Islet precursor cell (in vitro differentiated cells): Measurements from ENCODE around the gene FNDC11.
"Not testable (repeated sequence)": the region's sequence is repeated elsewhere in the genome, so short reads cannot be mapped to it uniquely, and the experiment has no call there.

ENCODE experiments used
- DNase-seq: peaks from one replicate; pipeline ENCODE4 v3.0.0-alpha.2; 2018

The FNDC11 gene

GRCh38 chr20:63555661-63556381, 1.9 kb downstream of the FNDC11 start:
- no peak for DNase-seq

GRCh38 chr20:63556873-63557478, 3.0 kb downstream of the FNDC11 start:
- DNase-seq: no peak

- no peak for DNase-seq
Measured at GRCh38 chr20:63557481-63557891, 3.5 kb downstream of the FNDC11 start.

DNA sequence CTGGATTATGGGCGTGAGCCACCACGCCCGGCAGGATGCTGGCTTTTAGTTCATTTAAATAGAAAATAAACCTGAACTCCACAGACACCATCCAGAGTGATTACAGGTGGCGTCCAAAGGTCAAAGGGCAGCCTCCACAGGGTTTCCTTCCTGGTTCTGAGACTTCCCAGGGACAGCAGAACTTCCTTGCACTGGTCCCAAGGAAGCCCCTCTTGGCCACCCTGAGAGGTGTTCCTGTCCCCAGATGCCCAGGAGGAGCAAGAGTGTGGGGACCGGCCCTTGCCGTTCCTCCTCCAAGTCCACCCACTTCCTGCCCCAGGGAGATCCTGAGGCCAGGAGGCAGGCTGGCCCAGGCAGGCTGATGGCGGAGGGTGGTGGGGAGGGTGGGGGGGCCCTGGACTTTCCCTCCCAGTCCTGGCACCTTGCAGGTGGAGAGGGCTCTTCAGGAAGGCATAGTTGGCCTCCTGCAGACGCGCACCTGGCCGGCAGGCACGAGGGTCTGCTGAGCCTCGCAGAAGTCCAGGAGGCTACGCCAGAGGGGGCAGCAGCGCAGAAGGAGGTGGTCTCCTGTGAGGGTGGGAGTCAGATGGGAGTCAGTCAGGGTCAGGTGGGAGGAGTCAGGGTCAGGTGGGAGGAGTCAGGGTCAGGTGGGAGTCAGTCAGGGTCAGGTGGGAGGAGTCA, 5.0 kb downstream of the FNDC11 start:
- no peak for DNase-seq

GRCh38 chr20:63559485-63560332, 5.8 kb downstream of the FNDC11 start:
- DNase-seq: not testable (repeated sequence)

- DNase-seq: no peak
Measured at GRCh38 chr20:63560333-63560805, 6.4 kb downstream of the FNDC11 start.

DNA sequence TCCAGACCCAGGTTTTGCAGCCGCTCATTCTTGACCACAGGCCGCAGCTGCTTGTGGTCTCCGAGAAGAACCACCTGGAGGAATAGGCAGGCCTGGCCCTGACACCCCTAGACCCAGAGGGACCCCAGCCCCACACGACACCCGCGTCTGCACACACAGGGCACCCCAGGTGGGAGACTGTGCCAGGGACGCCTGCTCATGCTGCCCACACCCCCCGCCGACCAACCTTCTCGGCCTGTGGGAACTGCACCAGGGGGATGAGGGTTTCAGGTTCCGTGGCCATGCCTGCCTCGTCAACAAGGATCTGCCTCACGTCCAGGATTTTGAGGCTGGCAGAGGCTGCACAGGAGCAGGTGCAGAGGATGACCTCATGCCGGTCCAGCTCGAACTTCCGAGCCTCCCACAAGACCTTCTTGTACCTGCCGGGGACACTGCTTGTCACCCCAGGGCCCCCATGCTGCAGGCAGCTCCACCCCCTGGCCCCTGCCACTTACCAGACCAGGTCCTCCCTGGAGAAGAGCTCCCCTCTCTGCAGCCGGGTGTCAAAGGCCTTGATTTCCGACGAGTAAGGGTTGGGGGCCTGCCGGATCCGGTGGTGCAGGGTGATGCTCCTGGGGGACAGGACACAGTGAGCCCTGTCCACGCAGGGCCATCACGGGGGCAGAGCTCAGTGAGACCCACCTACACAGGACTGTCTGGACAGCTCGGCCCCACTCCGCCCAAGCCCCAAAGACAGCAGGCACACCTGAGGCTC, 7.1 kb downstream of the FNDC11 start:
- no peak for DNase-seq

GRCh38 chr20:63561624-63562396, 7.9 kb downstream of the FNDC11 start:
- no peak for DNase-seq

DNA sequence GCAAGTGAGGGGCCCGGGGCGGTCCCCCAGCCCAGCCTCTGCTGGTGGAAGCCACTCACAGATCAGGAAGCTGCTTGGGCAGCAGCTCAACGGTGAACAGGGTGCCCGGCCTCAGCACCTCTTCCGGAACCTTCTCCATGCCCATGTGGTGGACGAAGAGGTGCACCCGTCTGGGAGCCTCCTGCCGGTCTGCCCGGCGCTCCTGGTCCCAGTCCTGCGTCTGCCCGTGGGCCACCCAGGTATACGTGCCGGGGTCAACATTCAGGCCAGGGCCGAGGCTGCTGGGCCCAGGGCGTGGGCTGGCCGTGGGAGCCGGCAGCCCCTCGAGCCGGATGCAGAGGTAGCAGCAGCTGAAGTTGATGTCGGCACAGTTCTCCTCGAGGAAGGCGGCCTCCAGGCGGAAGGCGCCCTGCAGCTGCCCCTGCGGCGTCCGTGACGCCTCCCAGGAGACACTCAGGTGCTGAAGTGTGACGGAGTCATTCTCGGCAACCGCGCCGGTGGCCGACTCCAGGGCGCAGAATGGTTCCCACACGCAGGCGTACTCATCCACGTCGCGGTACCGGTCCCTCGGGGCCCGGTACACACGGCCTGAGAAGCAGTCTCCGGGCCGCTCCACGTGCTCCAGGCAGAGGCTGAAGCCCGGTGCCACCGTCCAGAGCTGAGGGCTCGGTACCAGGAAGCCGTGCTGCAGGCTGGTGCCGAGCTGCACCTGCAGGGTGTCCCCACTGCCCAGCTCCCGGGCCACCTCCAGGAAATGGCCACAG, 8.7 kb downstream of the FNDC11 start:
- no peak for DNase-seq

DNA sequence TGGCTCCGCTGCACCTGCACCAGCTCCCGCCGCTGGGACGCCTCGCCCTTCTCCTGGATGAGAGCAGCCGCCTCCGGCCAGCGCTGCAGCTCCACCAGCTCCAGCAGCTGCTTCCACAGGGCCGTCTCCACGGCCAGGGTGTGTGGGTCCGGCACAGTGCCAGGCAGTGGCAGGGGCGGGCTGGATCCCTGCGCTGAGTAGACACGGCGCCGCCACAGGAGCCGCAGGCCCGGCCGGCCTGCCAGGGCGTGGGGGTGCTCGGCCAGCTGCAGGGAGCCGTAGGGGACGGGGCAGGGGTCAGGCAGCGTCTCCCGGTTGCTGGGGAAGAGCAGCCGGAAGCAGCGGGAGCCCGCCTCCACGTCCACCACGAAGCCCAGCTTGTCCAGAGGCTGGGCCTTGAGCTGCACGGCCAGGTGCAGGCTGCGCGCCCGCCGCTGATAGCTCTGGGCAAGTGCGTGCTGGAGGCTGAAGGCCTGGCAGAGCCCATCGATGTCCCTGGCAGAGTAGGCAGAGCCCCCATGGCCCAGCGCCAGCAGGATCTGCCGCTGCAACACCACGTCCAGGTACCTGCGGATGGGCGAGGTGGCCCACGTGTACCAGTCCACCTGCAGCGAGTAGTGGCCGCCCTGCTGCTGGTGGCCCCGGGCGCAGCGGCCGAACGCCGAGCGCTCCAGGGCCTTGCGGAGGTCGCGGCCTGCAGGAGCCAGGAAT, 9.4 kb downstream of the FNDC11 start:
- DNase-seq: no peak

DNA sequence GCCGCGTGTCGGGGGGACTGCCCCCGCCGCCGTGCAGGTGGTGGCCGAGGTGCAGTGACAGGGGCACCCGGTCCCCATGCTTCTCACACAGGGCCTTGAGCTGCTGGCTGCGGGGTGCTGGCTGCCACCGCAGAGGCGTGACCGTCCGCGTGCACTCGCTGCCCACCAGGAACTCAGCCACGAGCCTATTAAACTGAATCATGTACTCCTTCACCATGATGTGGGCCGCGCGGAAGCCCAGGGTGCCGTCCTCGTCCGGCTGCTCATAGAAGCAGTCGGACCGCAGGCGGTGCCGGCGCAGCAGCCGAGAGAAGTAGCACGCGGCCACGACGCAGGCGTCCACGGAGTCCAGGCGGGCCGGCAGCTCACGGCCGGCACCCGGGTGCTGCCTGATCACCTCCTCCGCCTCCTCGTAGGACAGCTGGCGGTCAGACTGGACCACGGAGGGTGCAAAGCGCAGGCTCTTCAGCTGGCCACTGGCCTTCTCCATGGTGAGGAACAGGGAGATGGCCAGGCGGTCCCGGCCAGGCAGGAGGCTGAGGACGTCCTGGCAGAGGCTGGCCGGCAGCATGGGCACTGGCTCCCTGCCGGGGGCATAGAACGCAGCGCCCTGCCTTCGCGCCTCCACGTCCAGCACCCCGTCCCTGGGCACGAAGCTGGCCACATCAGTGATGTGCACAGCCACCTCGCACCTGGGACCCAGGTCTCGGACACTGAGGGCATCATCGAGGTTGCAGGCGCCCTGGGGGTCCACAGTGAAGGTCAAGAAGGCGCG, 10.3 kb downstream of the FNDC11 start:
- no peak for DNase-seq

DNA sequence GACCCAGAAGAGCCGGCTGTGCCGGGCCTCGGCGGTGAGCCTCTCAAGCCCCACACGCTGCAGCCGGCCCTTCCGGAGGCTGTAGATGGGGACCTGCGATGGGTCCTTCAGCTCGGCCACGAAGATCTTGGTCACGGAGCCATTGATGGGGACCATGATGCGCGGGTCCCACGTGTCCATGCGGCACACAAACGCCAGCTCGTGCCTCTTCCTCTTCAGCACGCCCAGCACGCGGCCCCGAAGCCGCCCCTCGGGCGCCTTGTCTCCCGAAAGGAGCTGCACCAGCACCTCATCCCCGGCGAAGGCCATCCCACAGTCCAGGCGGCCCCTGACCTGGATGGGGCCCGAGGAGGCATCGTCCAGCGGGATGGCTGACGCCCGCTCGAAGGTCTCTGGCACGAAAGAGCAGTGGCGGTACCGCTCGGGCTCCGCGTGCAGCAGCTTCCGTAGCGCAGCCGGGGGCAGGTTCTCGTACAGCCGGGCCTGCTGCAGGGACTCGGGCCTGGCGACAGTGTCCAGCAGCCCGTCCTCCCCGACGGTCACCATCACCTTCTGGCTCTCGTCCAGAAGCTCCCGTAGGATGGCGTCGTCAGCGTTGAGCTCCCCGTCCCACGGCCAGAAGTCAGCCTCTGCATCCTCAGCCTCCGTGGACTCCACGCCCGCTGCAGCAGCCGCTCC, 11.2 kb downstream of the FNDC11 start:
- DNase-seq: no peak

GRCh38 chr20:63565699-63566335, 11.9 kb downstream of the FNDC11 start:
- DNase-seq: no peak

GRCh38 chr20:63566395-63567135, 12.6 kb downstream of the FNDC11 start:
- no peak for DNase-seq

GRCh38 chr20:63567136-63567385, 13.1 kb downstream of the FNDC11 start:
- no peak for DNase-seq

GRCh38 chr20:63567386-63568169, 13.6 kb downstream of the FNDC11 start:
- DNase-seq: no peak
